Measurements from ENCODE around the gene SAMD8. TPM values are rescaled to one million over a fixed set of nuclear protein-coding genes. Genes with fewer than 3 reads are reported as not detected.

The SAMD8 gene
- total RNA-seq, 1 experiment from 2014 or later: 23.6 TPM

GRCh38 chr10:75228278-75228677 lies 116.8 kb downstream of the SAMD8 start (continued):
- no peak for TF ChIP-seq CTCF (IDR thresholded peaks at IDR 0.05 in 2 of 3, conservative IDR thresholded peaks at IDR 0.05 in 1 of 3; ENCODE audit: borderline replicate concordance in 1 of 3, insufficient read depth in 1 of 3, low read depth in 2 of 3, low read length in 2 of 3)
- no peak for TF ChIP-seq POLR2A (IDR thresholded peaks at IDR 0.05; ENCODE audit: borderline replicate concordance, extremely low read depth, insufficient read depth, insufficient read length)
- TF ChIP-seq CEBPB (IDR thresholded peaks at IDR 0.05; ENCODE audit: low read depth): no peak
- TF ChIP-seq SP1 (IDR thresholded peaks at IDR 0.05; ENCODE audit: low read depth): no peak
- no peak for TF ChIP-seq YY1 (IDR thresholded peaks at IDR 0.05; ENCODE audit: extremely low read depth, insufficient replicate concordance, low read depth, low read length)
- TF ChIP-seq CBX3 (IDR thresholded peaks at IDR 0.05; ENCODE audit: low read depth): no peak
- no peak for TF ChIP-seq ATF3 (IDR thresholded peaks at IDR 0.05)
- no peak for TF ChIP-seq SRF (IDR thresholded peaks at IDR 0.05; ENCODE audit: low read depth)
- TF ChIP-seq JUND (IDR thresholded peaks at IDR 0.05): no peak

GRCh38 chr10:75228834-75229233 lies 117.4 kb downstream of the SAMD8 start:
- Histone ChIP-seq H4K20me1 (ENCODE audit: insufficient read depth) (peaks cover 33% of the 10 kb centered on the region; the same call in 1 of the 2 replicates), H3K36me3 (ENCODE audit: control insufficient read depth in 1 of 2, insufficient read depth in 2 of 2, low read length in 2 of 2) (peaks cover 36 to 52% of the 10 kb centered on the region in 2 experiments), H3K4me2 (ENCODE audit: low read length) (no peak overlapping the region), H3K9me2 (ENCODE audit: insufficient read depth) (no peaks in the 10 kb centered on the region), H3K9ac (ENCODE audit: low read length) (no peak overlapping the region), H3K27ac (ENCODE audit: low read depth, low read length) (peak overlapping the region; percentile 5; the same call in 1 of the 2 replicates), H3K4me3 (replicated peaks in 1 of 2; ENCODE audit: low read depth in 1 of 2, low read length in 2 of 2) (no peak overlapping the region), H3K9me3 (ENCODE audit: control insufficient read depth in 1 of 2, insufficient read depth in 1 of 2, low read depth in 1 of 2, low read length in 2 of 2) (no peaks in the 10 kb centered on the region), H2AFZ (ENCODE audit: low read depth, low read length, poor library complexity, severe bottlenecking) (no peak overlapping the region), H3K27me3 (ENCODE audit: insufficient read depth, low read length) (no peaks in the 10 kb centered on the region), H3K4me1 (ENCODE audit: control insufficient read depth in 1 of 2, insufficient read depth in 2 of 2, low read length in 2 of 2) (peaks cover 2 to 30% of the 10 kb centered on the region in 2 experiments; a peak in 3 of 4 replicates), H3K79me2 (ENCODE audit: insufficient read depth, low read length) (peaks cover 84% of the 10 kb centered on the region)
- RAD21 ChIA-PET (ENCODE audit: low non-redundant PET in 1 of 2, low total read pairs in 2 of 2, uncharacterized antibody in 2 of 2, unreplicated experiment in 2 of 2): no interaction called here
- CTCF ChIA-PET: interaction anchor here (1.3 kb wide), 1 partner anchor 41 kb away, joined by 3 read pairs; no protein-coding TSS in a partner anchor
- POLR2A ChIA-PET: interaction anchor here (1.0 to 1.6 kb wide), 2 partner anchors 18 kb away, joined by 3 to 4 read pairs; partner anchors contain the start of gene VDAC2
- BruUV-seq (replicated peaks): no TSS peak
- intact Hi-C loops (cut with micrococcal nuclease): no loop called here
- TF ChIP-seq RAD21 (IDR thresholded peaks at IDR 0.05; ENCODE audit: low read depth) (no peak), EGR1 (IDR thresholded peaks at IDR 0.05; ENCODE audit: low read depth) (no peak)
- DNase-seq (ENCODE audit: low read depth, low spot score) (no peak), ATAC-seq (no peak)

All from HCT116 (cell line).